A673 (cell line): ENCODE results near the gene ATP2B1.

Experiments
- CTCF ChIP-seq: fragments of 300-800, 200-600 bp; sonication (generic); conservative IDR thresholded peaks from 2 replicates; pipeline ENCODE4 v1.5.1; 2017; ENCODE audit warnings: low read depth, mild to moderate bottlenecking, antibody characterized with exemption, low read length, moderate library complexity, mixed read lengths
- EZH2 ChIP-seq: fragments of 200-600 bp; sonication (generic); IDR thresholded peaks from 2 replicates; pipeline ENCODE4 v1.6.1; 2017; ENCODE audit warnings: borderline replicate concordance, low read depth, mild to moderate bottlenecking, mixed read lengths, antibody characterized with exemption, low read length; ENCODE audit not compliant: poor library complexity, severe bottlenecking

- TF ChIP-seq CTCF (no peak), EZH2 (no peak)
Observed at GRCh38 chr12:89663577-89664357, 44.9 kb downstream of the ATP2B1 start.
